NCI-H1417 (cell line): Measurements from ENCODE around the gene C7orf33.
"Not testable (repeated sequence)": the region's sequence is repeated elsewhere in the genome, so short reads cannot be mapped to it uniquely, and the experiment has no call there.

ENCODE experiments used
- DNase-seq, 3 experiments: peaks; one replicate each; lab custom pipeline; 2025; lab: John Stamatoyannopoulos, UW

C7orf33 gene

GRCh38 chr7:148590471-148590870 lies at the start of gene C7orf33:
TSS of gene C7orf33 (plus strand) at chr7:148590766. CDS start at chr7:148590926, 160 bp downstream.
- peak in 2 of 3 experiments; percentile 68 to 94 for DNase-seq

GRCh38 chr7:148541891-148542504 lies 48.6 kb upstream of the C7orf33 start:
- DNase-seq = no peak

GRCh38 chr7:148543302-148543701 lies 47.3 kb upstream of the C7orf33 start:
- no peak for DNase-seq

GRCh38 chr7:148545172-148545571 lies 45.4 kb upstream of the C7orf33 start:
- no peak for DNase-seq

GRCh38 chr7:148545932-148546331 lies 44.6 kb upstream of the C7orf33 start:
- DNase-seq = no peak

- DNase-seq = no peak
These were observed 43.7 kb upstream of the C7orf33 start for GRCh38 chr7:148546857-148547256.

GRCh38 chr7:148547951-148548350 lies 42.6 kb upstream of the C7orf33 start:
- no peak for DNase-seq

GRCh38 chr7:148553979-148554378 lies 36.6 kb upstream of the C7orf33 start:
- no peak for DNase-seq

GRCh38 chr7:148556892-148557291 lies 33.7 kb upstream of the C7orf33 start:
- peak in 2 of 3 experiments; percentile 21 to 57 for DNase-seq

- DNase-seq = no peak
These were observed 31.7 kb upstream of the C7orf33 start for GRCh38 chr7:148558914-148559313.

- DNase-seq = no peak
These were observed 29.5 kb upstream of the C7orf33 start for GRCh38 chr7:148561099-148561498.

- no peak for DNase-seq
These were observed 26.8 kb upstream of the C7orf33 start for GRCh38 chr7:148563583-148564274.

GRCh38 chr7:148564275-148564951 lies 26.2 kb upstream of the C7orf33 start:
- DNase-seq = not testable (repeated sequence)

- no peak for DNase-seq
These were observed 23.8 kb upstream of the C7orf33 start for GRCh38 chr7:148566736-148567135.

- DNase-seq = peak in 2 of 3 experiments; percentile 22 to 66
These were observed 23.0 kb upstream of the C7orf33 start for GRCh38 chr7:148567524-148567923.

GRCh38 chr7:148570510-148570909 lies 20.1 kb upstream of the C7orf33 start:
- no peak for DNase-seq

GRCh38 chr7:148570973-148571372 lies 19.6 kb upstream of the C7orf33 start:
- not testable (repeated sequence) for DNase-seq

GRCh38 chr7:148571381-148571780 lies 19.2 kb upstream of the C7orf33 start:
- DNase-seq = no peak

- DNase-seq = no peak
These were observed 18.5 kb upstream of the C7orf33 start for GRCh38 chr7:148572067-148572522.

- not testable (repeated sequence) for DNase-seq
These were observed 17.0 kb upstream of the C7orf33 start for GRCh38 chr7:148573581-148573980.

GRCh38 chr7:148575640-148576411 lies 14.7 kb upstream of the C7orf33 start:
- peak; percentile 69 to 86 (median 69) for DNase-seq

- no peak for DNase-seq
These were observed 11.2 kb upstream of the C7orf33 start for GRCh38 chr7:148579366-148579765.
